Thyroid gland (tissue), 4 donors: ENCODE results near the gene ELMO1.

Experiments used
- CTCF ChIP-seq, 6 experiments: fragments of 200-600 bp in 3 of 6; fragments of 450-650 bp in 3 of 6; sonication (generic) in 3 of 6; IDR thresholded peaks; one replicate each; pipeline ENCODE4 v1.5.1; 2016 to 2019; ENCODE audit warnings: antibody characterized with exemption in 6 of 6, mild to moderate bottlenecking in 2 of 6, inconsistent platforms in 1 of 6, moderate library complexity in 1 of 6
- POLR2A ChIP-seq, 2 donors: fragments of 450-650 bp; IDR thresholded peaks; one replicate each; pipeline ENCODE4 v1.6.1; 2017; ENCODE audit warnings: antibody characterized with exemption in 2 of 2, mild to moderate bottlenecking in 2 of 2, moderate library complexity in 1 of 2

GRCh38 chr7:37181550-37181932 is 267.1 kb downstream of the ELMO1 start:
- no peak for TF ChIP-seq CTCF (IDR thresholded peaks at IDR 0.05)
- no peak for TF ChIP-seq POLR2A (IDR thresholded peaks at IDR 0.05)
